B cell (primary cell): ENCODE measurements around the gene AFF1.

Experiments used
- CTCF ChIP-seq: fragments of 200-600 bp; IDR thresholded peaks from one replicate; pipeline ENCODE4 v1.8.0; 2022; ENCODE audit warnings: antibody characterized with exemption, mild to moderate bottlenecking
- EZH2 ChIP-seq: IDR thresholded peaks from 2 replicates; pipeline ENCODE4 v1.6.1; 2012; ENCODE audit warnings: borderline replicate concordance, low read depth, mild to moderate bottlenecking, moderate library complexity, low read length; ENCODE audit not compliant: insufficient read depth, poor library complexity, severe bottlenecking

- no peak for TF ChIP-seq CTCF
- TF ChIP-seq EZH2: no peak
Observed at GRCh38 chr4:87179751-87180150, 244.9 kb downstream of the AFF1 start.
